ENCODE data around the gene PTBP1. TPM values are rescaled to one million over a fixed set of nuclear protein-coding genes. Genes with fewer than 3 reads are reported as not detected.

Gene PTBP1
- total and polyA plus RNA-seq, 2 of the 13 experiments (the other 11 are each of a cell fraction or from before 2014, with no cell fraction given), result 195 to 288 TPM

DNA sequence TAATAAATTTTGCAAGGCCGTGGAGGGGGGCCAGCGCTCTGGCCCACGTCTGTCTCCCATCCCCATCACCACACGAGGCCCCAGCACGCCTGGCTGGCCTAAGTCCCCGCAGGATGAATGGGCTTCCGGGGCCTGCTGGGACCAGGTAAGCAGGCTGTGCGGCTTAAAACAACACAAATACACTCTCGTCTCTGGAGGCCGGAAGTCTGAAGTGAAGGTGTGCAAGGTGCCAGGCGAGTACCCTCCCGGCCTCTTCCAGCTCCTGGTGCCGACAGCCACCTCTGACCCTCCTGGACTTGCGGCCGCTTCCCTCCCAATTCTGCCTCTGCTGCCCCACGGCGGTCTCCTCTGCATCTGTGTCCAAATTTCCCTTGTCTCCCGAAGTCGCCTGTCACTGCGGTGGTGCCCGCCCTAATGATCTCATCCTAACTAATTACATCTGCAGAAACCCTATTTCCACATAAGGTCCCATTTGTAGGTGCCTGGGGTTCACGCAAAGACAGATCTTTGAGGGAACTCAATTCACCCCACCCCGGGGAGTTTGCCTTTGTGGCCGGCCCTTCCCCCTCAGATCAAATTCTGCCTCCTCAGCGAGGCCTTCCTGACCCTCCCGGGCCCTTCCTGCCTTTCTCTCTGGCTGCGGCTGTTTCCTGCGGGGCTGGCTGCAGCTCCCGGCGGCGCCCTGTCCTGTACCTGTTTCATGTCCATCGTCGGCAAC lies 8.1 kb upstream of the PTBP1 start (continued):
- TF ChIP-seq HCFC1 (IDR thresholded peaks at IDR 0.05; ENCODE audit: low read depth, low read length) (no peak), NR2F6 (IDR thresholded peaks at IDR 0.05) (peak; percentile 36; the same call in 1 of the 2 replicates), NR2F6 (CRISPR knock-in tag; IDR thresholded peaks at IDR 0.05) (no peak), PLRG1 (conservative IDR thresholded peaks at IDR 0.05) (no peak), ZNF574 (CRISPR knock-in tag; IDR thresholded peaks at IDR 0.05) (0 out of 2 replicates have a peak, but pooled peaks have one; percentile 34), ZSCAN30 (CRISPR knock-in tag; IDR thresholded peaks at IDR 0.05) (no peak), ZBTB8A (CRISPR knock-in tag; IDR thresholded peaks at IDR 0.05; ENCODE audit: borderline replicate concordance, low read depth) (no peak), TP53 (CRISPR knock-in tag; conservative IDR thresholded peaks at IDR 0.05) (no peak), HIC2 (CRISPR knock-in tag; IDR thresholded peaks at IDR 0.05; ENCODE audit: low read depth) (no peak), SP1 (IDR thresholded peaks at IDR 0.05) (no peak), SP1 (CRISPR knock-in tag; IDR thresholded peaks at IDR 0.05) (0 out of 2 replicates have a peak, but pooled peaks have one; percentile 21), ZNF678 (CRISPR knock-in tag; IDR thresholded peaks at IDR 0.05) (no peak), ZNF766 (CRISPR knock-in tag; IDR thresholded peaks at IDR 0.05; ENCODE audit: borderline replicate concordance) (no peak), ZNF598 (CRISPR knock-in tag; IDR thresholded peaks at IDR 0.05; ENCODE audit: borderline replicate concordance) (0 out of 2 replicates have a peak, but pooled peaks have one; percentile 39), RORA (CRISPR knock-in tag; IDR thresholded peaks at IDR 0.05) (no peak), PTBP1 (IDR thresholded peaks at IDR 0.05; ENCODE audit: low read depth, low read length, poor library complexity, severe bottlenecking) (no peak), ZNF775 (CRISPR knock-in tag; IDR thresholded peaks at IDR 0.05; ENCODE audit: borderline replicate concordance) (no peak), ZNF605 (CRISPR knock-in tag; IDR thresholded peaks at IDR 0.05) (peak; percentile 12; the same call in 1 of the 2 replicates), MEIS1 (CRISPR knock-in tag; IDR thresholded peaks at IDR 0.05; ENCODE audit: borderline replicate concordance) (no peak), ZNF567 (CRISPR knock-in tag; IDR thresholded peaks at IDR 0.05; ENCODE audit: borderline replicate concordance) (peak; percentile 31; the same call in 1 of the 2 replicates), HDAC1 (CRISPR knock-in tag; IDR thresholded peaks at IDR 0.05) (peak; percentile 45; the same call in 1 of the 2 replicates)
- TF ChIP-seq, protein P1, sequence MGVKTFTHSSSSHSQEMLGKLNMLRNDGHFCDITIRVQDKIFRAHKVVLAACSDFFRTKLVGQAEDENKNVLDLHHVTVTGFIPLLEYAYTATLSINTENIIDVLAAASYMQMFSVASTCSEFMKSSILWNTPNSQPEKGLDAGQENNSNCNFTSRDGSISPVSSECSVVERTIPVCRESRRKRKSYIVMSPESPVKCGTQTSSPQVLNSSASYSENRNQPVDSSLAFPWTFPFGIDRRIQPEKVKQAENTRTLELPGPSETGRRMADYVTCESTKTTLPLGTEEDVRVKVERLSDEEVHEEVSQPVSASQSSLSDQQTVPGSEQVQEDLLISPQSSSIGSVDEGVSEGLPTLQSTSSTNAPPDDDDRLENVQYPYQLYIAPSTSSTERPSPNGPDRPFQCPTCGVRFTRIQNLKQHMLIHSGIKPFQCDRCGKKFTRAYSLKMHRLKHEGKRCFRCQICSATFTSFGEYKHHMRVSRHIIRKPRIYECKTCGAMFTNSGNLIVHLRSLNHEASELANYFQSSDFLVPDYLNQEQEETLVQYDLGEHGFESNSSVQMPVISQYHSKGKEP (CRISPR knock-in tag; IDR thresholded peaks at IDR 0.05), result no peak
- TF ChIP-seq, protein P2, sequence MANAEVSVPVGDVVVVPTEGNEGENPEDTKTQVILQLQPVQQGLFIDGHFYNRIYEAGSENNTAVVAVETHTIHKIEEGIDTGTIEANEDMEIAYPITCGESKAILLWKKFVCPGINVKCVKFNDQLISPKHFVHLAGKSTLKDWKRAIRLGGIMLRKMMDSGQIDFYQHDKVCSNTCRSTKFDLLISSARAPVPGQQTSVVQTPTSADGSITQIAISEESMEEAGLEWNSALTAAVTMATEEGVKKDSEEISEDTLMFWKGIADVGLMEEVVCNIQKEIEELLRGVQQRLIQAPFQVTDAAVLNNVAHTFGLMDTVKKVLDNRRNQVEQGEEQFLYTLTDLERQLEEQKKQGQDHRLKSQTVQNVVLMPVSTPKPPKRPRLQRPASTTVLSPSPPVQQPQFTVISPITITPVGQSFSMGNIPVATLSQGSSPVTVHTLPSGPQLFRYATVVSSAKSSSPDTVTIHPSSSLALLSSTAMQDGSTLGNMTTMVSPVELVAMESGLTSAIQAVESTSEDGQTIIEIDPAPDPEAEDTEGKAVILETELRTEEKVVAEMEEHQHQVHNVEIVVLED (CRISPR knock-in tag; IDR thresholded peaks at IDR 0.05; ENCODE audit: borderline replicate concordance), result peak; percentile 35; the same call in 1 of the 2 replicates
